Kidney capillary endothelial cell (primary cell): ENCODE measurements around the gene IL17REL.
"Not testable (repeated sequence)": the region's sequence is repeated elsewhere in the genome, so short reads cannot be mapped to it uniquely, and the experiment has no call there.

Experiments
- DNase-seq: peaks from one replicate; pipeline ENCODE4 v3.0.0-alpha.2; 2018; ENCODE audit warnings: low spot score

The IL17REL gene

GRCh38 chr22:49989826-49990225 is 22.7 kb downstream of the IL17REL start:
- not testable (repeated sequence) for DNase-seq

GRCh38 chr22:49986325-49986724 is 26.2 kb downstream of the IL17REL start:
- DNase-seq, result no peak

- no peak for DNase-seq
Observed at GRCh38 chr22:49983148-49984042, 29.2 kb downstream of the IL17REL start.

GRCh38 chr22:49981799-49982198 is 30.8 kb downstream of the IL17REL start:
- DNase-seq, result not testable (repeated sequence)

GRCh38 chr22:49979587-49980264 is 32.8 kb downstream of the IL17REL start:
- no peak for DNase-seq

- DNase-seq, result no peak
Observed at GRCh38 chr22:49977578-49977977, 35.0 kb downstream of the IL17REL start.

GRCh38 chr22:49976439-49977175 is 36.0 kb downstream of the IL17REL start:
- DNase-seq, result no peak

- no peak for DNase-seq
Observed at GRCh38 chr22:49975543-49976389, 36.8 kb downstream of the IL17REL start.

GRCh38 chr22:49973018-49973961 is 39.3 kb downstream of the IL17REL start:
- DNase-seq, result no peak

GRCh38 chr22:49972163-49973017 is 40.2 kb downstream of the IL17REL start:
- no peak for DNase-seq

- DNase-seq, result peak; percentile 36
Observed at GRCh38 chr22:49971232-49972162, 41.1 kb downstream of the IL17REL start.

- DNase-seq, result peak; percentile 98
Observed at GRCh38 chr22:49970528-49971231, 41.9 kb downstream of the IL17REL start.

- DNase-seq, result no peak
Observed at GRCh38 chr22:49969751-49970527, 42.6 kb downstream of the IL17REL start.

GRCh38 chr22:49968831-49969661 is 43.5 kb downstream of the IL17REL start:
- DNase-seq, result no peak

GRCh38 chr22:49968313-49968830 is 44.2 kb downstream of the IL17REL start:
- no peak for DNase-seq

- DNase-seq, result no peak
Observed at GRCh38 chr22:49967706-49968208, 44.8 kb downstream of the IL17REL start.
